ENCODE data around the gene CAMK1D.

The CAMK1D gene

GRCh38 chr10:12349629-12350166, 351 bp downstream of the CAMK1D start:
- Histone ChIP-seq H3K27me3 (ENCODE audit: insufficient read depth, low read depth) (no peaks in the 10 kb centered on the region), H3K4me1 (ENCODE audit: low read depth, poor library complexity, severe bottlenecking) (peaks cover 47% of the 10 kb centered on the region), H3K79me2 (ENCODE audit: insufficient read depth, low read depth) (peaks cover 41% of the 10 kb centered on the region), H3K9ac (peak overlapping the region; percentile 82), H3K4me3 (IDR thresholded peaks at IDR 0.05; ENCODE audit: insufficient read depth, low read depth, low read length) (peak overlapping the region; percentile 54), H2AFZ (ENCODE audit: low read depth) (peak overlapping the region; percentile 52), H3K4me2 (peak overlapping the region; percentile 88), H3K27ac (peak overlapping the region; percentile 67), H3K36me3 (ENCODE audit: insufficient read depth) (no peaks in the 10 kb centered on the region), H4K20me1 (ENCODE audit: insufficient read depth) (no peaks in the 10 kb centered on the region)
- no peak for TF ChIP-seq CTCF (conservative IDR thresholded peaks at IDR 0.05; ENCODE audit: low read depth, low read length)

GRCh38 chr10:12350167-12350872, 973 bp downstream of the CAMK1D start:
- Histone ChIP-seq H3K4me1 (ENCODE audit: low read depth, poor library complexity, severe bottlenecking) (peaks cover 42% of the 10 kb centered on the region), H3K79me2 (ENCODE audit: insufficient read depth, low read depth) (peaks cover 46% of the 10 kb centered on the region), H3K27ac (peak overlapping the region; percentile 67), H3K27me3 (ENCODE audit: insufficient read depth, low read depth) (no peaks in the 10 kb centered on the region), H4K20me1 (ENCODE audit: insufficient read depth) (no peaks in the 10 kb centered on the region), H3K4me3 (IDR thresholded peaks at IDR 0.05; ENCODE audit: insufficient read depth, low read depth, low read length) (peak overlapping the region; percentile 54), H3K4me2 (peak overlapping the region; percentile 88), H3K9ac (peak overlapping the region; percentile 82), H3K36me3 (ENCODE audit: insufficient read depth) (no peaks in the 10 kb centered on the region), H2AFZ (ENCODE audit: low read depth) (peak overlapping the region; percentile 52)
- no peak for TF ChIP-seq CTCF (conservative IDR thresholded peaks at IDR 0.05; ENCODE audit: low read depth, low read length)

GRCh38 chr10:12350925-12351324, 1.6 kb downstream of the CAMK1D start:
- TF ChIP-seq CTCF (conservative IDR thresholded peaks at IDR 0.05; ENCODE audit: low read depth, low read length): no peak
- Histone ChIP-seq H3K27me3 (ENCODE audit: insufficient read depth, low read depth) (no peaks in the 10 kb centered on the region), H2AFZ (ENCODE audit: low read depth) (no peak overlapping the region), H4K20me1 (ENCODE audit: insufficient read depth) (no peaks in the 10 kb centered on the region), H3K4me3 (IDR thresholded peaks at IDR 0.05; ENCODE audit: insufficient read depth, low read depth, low read length) (no peak overlapping the region), H3K79me2 (ENCODE audit: insufficient read depth, low read depth) (peaks cover 52% of the 10 kb centered on the region), H3K27ac (peak overlapping the region; percentile 67; the same call in 1 of the 2 replicates), H3K36me3 (ENCODE audit: insufficient read depth) (no peaks in the 10 kb centered on the region), H3K4me1 (ENCODE audit: low read depth, poor library complexity, severe bottlenecking) (peaks cover 47% of the 10 kb centered on the region), H3K4me2 (peak overlapping the region; percentile 88), H3K9ac (peak overlapping the region; percentile 82; the same call in 1 of the 2 replicates)

- peak overlapping the region; percentile 88; the same call in 1 of the 2 replicates for H3K4me2 ChIP-seq
- no peaks in the 10 kb centered on the region for H3K27me3 ChIP-seq (ENCODE audit: insufficient read depth, low read depth)
- H4K20me1 ChIP-seq (ENCODE audit: insufficient read depth): no peaks in the 10 kb centered on the region
- H3K9ac ChIP-seq: no peak overlapping the region
- TF ChIP-seq CTCF (conservative IDR thresholded peaks at IDR 0.05; ENCODE audit: low read depth, low read length): no peak
- peaks cover 52% of the 10 kb centered on the region for H3K4me1 ChIP-seq (ENCODE audit: low read depth, poor library complexity, severe bottlenecking)
- H3K79me2 ChIP-seq (ENCODE audit: insufficient read depth, low read depth): peaks cover 57% of the 10 kb centered on the region
- H2AFZ ChIP-seq (ENCODE audit: low read depth): no peak overlapping the region
- no peaks in the 10 kb centered on the region for H3K36me3 ChIP-seq (ENCODE audit: insufficient read depth)
- H3K27ac ChIP-seq: no peak overlapping the region
- H3K4me3 ChIP-seq (IDR thresholded peaks at IDR 0.05; ENCODE audit: insufficient read depth, low read depth, low read length): no peak overlapping the region
Observed at GRCh38 chr10:12351447-12351846, 2.1 kb downstream of the CAMK1D start.
